ENCODE data around the gene CEP83.
"Not testable (repeated sequence)": the region's sequence is repeated elsewhere in the genome, so short reads cannot be mapped to it uniquely, and the experiment has no call there.

Gene CEP83

GRCh38 chr12:94374124-94374523, 85.5 kb downstream of the CEP83 start:
- no peak for DNase-seq

GRCh38 chr12:94372461-94372860, 87.2 kb downstream of the CEP83 start:
- DNase-seq, result no peak

- DNase-seq, result no peak
These were observed 97.0 kb downstream of the CEP83 start for GRCh38 chr12:94362653-94363052.

- DNase-seq, result no peak
These were observed 99.9 kb downstream of the CEP83 start for GRCh38 chr12:94359761-94360160.

GRCh38 chr12:94353130-94353529, 106.5 kb downstream of the CEP83 start:
- no peak for DNase-seq

GRCh38 chr12:94340573-94340972, 119.1 kb downstream of the CEP83 start:
- DNase-seq, result no peak

GRCh38 chr12:94338006-94338794, 121.5 kb downstream of the CEP83 start:
- no peak for DNase-seq

- DNase-seq, result no peak
These were observed 123.3 kb downstream of the CEP83 start for GRCh38 chr12:94336211-94336925.

GRCh38 chr12:94333396-94333795, 126.3 kb downstream of the CEP83 start:
- DNase-seq, result no peak

GRCh38 chr12:94329366-94329765, 130.3 kb downstream of the CEP83 start:
- DNase-seq, result no peak

- no peak for DNase-seq
These were observed 131.9 kb downstream of the CEP83 start for GRCh38 chr12:94327809-94328208.

- no peak for DNase-seq
These were observed 132.9 kb downstream of the CEP83 start for GRCh38 chr12:94326727-94327126.

GRCh38 chr12:94326234-94326633, 133.4 kb downstream of the CEP83 start:
- DNase-seq, result no peak

GRCh38 chr12:94322346-94322745, 137.3 kb downstream of the CEP83 start:
- DNase-seq, result no peak

GRCh38 chr12:94320109-94320508, 139.6 kb downstream of the CEP83 start:
- no peak for DNase-seq

- no peak for DNase-seq
These were observed 141.5 kb downstream of the CEP83 start for GRCh38 chr12:94318181-94318580.

- not testable (repeated sequence) for DNase-seq
These were observed 143.1 kb downstream of the CEP83 start for GRCh38 chr12:94316600-94316999.

GRCh38 chr12:94312378-94312777, 147.3 kb downstream of the CEP83 start:
- DNase-seq, result no peak

GRCh38 chr12:94309373-94309772, 150.3 kb downstream of the CEP83 start:
- DNase-seq, result no peak

GRCh38 chr12:94308612-94309011, 151.1 kb downstream of the CEP83 start:
- no peak for DNase-seq

- DNase-seq, result peak; percentile 29 to 57
These were observed 154.3 kb downstream of the CEP83 start for GRCh38 chr12:94305130-94305957.

- DNase-seq, result no peak
These were observed 155.1 kb downstream of the CEP83 start for GRCh38 chr12:94304566-94305061.

GRCh38 chr12:94304012-94304411, 155.7 kb downstream of the CEP83 start:
- no peak for DNase-seq

All from activated CD4-positive, alpha-beta T cell treated with anti-CD3 and anti-CD28 coated beads, Interleukin-2, amount 50 U/mL, for 48 hours (primary cell).